NCI-H2171 treated with DMSO at 0.1 percent for 48 hours (cell line): ENCODE results near the gene CEACAM6.
"Not testable (repeated sequence)": the region's sequence is repeated elsewhere in the genome, so short reads cannot be mapped to it uniquely, and the experiment has no call there.

ENCODE experiments used
- DNase-seq: peaks from one replicate; lab custom pipeline; 2025; lab: John Stamatoyannopoulos, UW

CEACAM6 gene

DNA sequence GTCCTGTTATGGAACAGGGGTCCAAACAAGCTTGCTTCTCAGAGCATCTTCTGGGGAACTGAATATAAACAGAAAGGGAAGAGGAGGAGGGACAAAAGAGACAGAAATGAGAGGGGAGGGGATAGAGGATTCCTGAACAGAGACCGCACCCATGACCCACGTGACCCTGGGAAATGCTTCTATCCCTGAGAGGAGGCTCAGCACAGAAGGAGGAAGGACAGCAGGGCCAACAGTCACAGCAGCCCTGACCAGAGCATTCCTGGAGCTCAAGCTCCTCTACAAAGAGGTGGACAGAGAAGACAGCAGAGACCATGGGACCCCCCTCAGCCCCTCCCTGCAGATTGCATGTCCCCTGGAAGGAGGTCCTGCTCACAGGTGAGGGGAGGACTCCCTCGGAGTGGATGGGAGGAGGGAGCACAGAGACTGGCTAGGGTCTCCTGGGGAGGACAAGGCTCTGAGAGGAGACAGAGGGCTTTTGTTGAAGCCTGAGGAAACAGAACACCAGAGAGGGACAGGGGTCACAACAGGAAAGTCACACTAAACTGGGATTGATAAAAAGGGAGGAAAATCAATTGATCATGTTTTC lies at the start of gene CEACAM6:
Gene CEACAM6, plus strand, starts transcription at position 203 of the 586 bp plus-strand sequence. Its CDS starts 109 bp downstream, at position 312.
- DNase-seq: no peak

DNA sequence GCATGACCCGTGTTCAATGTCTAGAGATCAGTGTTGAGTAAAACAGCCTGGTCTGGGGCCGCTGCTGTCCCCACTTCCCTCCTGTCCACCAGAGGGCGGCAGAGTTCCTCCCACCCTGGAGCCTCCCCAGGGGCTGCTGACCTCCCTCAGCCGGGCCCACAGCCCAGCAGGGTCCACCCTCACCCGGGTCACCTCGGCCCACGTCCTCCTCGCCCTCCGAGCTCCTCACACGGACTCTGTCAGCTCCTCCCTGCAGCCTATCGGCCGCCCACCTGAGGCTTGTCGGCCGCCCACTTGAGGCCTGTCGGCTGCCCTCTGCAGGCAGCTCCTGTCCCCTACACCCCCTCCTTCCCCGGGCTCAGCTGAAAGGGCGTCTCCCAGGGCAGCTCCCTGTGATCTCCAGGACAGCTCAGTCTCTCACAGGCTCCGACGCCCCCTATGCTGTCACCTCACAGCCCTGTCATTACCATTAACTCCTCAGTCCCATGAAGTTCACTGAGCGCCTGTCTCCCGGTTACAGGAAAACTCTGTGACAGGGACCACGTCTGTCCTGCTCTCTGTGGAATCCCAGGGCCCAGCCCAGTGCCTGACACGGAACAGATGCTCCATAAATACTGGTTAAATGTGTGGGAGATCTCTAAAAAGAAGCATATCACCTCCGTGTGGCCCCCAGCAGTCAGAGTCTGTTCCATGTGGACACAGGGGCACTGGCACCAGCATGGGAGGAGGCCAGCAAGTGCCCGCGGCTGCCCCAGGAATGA lies 48.4 kb upstream of the CEACAM6 start:
- peak; percentile 54 for DNase-seq

DNA sequence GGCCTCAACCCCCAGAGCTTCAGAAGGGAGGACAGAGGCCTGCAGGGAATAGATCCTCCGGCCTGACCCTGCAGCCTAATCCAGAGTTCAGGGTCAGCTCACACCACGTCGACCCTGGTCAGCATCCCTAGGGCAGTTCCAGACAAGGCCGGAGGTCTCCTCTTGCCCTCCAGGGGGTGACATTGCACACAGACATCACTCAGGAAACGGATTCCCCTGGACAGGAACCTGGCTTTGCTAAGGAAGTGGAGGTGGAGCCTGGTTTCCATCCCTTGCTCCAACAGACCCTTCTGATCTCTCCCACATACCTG lies 47.9 kb upstream of the CEACAM6 start:
- DNase-seq: no peak

GRCh38 chr19:41707871-41708371 lies 47.4 kb upstream of the CEACAM6 start:
- DNase-seq: no peak

- no peak for DNase-seq
Observed at GRCh38 chr19:41708481-41708880, 46.8 kb upstream of the CEACAM6 start, which contains the start of gene CEACAM5. TSS of gene CEACAM5 (plus strand) at chr19:41708626. CDS start at chr19:41708732, 106 bp downstream.

- not testable (repeated sequence) for DNase-seq
Observed at GRCh38 chr19:41709516-41709915, 45.8 kb upstream of the CEACAM6 start.

GRCh38 chr19:41709951-41710645 lies 45.2 kb upstream of the CEACAM6 start:
- DNase-seq: no peak

DNA sequence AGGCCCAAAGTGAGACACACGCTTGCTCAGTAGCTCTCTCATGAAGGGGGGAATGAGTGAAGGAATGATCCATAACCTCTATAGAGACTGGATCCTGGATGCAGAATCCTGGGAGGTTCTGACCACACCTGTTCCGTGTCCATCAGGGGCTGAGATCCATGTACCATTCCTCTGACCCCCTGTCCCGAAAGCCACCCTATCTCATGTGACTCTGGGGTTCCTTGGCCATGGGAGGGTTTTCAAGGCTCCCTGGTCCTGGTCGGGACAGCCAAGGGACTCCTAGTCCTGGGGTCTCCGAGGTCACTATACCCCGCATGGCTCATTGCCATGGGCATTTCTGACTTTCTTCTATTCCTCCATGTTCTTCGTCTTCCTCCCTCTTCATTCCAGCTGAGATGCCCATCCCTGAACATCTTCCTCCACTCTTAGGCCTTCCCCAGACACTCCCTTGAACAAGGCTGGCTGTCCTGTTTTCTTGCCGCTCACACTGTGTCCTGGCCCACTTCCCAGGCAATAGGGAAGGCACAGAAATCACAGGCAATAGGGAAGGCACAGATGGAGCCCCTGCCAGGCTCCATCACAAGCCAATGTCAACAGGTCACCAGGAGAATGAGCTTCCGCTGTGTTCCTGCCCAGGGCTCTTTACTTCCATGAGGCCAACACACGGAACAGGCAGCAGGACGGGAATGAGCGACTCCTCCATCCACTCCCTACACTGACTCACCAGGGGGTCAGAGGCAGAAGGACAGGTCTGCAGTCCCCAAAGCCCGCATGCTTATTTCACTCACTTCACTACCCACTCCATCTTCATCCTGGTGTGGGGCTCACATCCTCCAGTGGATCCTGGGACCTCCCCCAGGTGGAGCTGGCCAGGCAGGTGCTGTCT lies 43.7 kb upstream of the CEACAM6 start:
- DNase-seq: no peak

GRCh38 chr19:41714598-41714997 lies 40.7 kb upstream of the CEACAM6 start:
- DNase-seq: no peak

DNA sequence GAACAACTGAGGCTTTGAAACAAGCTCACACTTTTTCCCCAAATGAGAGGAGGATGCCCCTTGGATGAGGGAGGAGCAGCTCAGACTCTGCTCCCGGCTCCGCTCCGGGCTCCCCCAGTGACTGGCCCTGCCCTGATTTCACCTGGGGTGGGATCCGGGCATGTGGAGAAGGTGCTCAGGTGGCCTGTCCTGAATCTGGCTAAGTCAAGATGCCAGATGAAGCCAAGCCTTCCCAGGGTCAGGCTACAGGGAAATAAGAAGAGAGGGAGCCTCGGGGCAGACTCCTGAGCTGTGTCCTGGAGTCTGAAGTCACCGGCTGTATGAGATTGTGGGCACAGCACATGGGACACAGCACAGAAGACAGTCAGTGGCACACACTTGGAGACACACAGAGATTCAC lies 36.6 kb upstream of the CEACAM6 start:
- DNase-seq: no peak

- DNase-seq: no peak
Observed at GRCh38 chr19:41720103-41720502, 35.2 kb upstream of the CEACAM6 start.

GRCh38 chr19:41726493-41726892 lies 28.8 kb upstream of the CEACAM6 start:
- DNase-seq: no peak

- no peak for DNase-seq
Observed at GRCh38 chr19:41734156-41734555, 21.2 kb upstream of the CEACAM6 start.

DNA sequence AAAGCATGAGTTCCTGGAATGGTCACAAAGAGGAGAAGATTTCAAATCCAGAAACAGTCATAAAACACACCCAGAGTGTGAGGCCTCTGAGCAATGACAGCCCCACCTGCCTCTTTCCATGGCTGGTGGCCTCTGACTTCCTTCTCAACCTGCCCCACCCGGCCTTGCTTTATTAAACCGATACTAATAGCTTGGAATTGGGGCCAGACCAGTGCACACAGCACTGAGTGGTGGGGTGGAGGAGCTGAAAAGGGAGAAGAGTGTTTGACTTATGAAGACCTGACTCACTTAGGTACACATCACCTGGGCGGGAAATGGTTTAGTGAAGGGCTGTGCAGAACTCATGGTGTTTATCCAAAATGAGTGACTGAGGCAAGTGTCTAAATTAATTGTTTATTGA lies 20.7 kb upstream of the CEACAM6 start:
- DNase-seq: no peak

DNA sequence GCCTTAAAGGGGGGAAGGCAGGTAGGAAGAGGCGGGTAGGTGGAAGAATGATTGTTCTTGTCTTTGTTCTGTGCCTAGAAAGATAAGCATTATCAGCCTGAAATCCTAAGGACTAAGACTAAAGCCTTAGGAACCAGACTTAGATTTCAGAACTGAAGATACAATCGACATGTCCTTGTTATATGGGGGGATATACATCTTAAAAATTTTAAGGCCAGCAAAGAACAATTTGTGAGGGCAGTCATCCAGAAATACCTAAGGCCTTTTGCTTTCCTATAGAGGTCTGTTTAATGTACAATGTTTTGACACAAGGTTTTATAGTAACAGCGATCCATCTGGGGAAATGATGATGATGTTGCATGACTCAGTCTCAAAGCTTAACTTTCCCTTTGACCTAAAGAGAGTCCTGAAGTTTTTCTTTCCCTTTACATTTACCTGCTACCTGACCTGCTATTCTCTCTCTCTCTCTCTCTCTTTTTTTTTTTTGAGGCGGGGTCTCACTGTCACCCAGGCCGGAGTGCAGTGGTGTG lies 20.2 kb upstream of the CEACAM6 start:
- DNase-seq: no peak

- DNase-seq: no peak
Observed at GRCh38 chr19:41739361-41739760, 16.0 kb upstream of the CEACAM6 start.

- DNase-seq: no peak
Observed at GRCh38 chr19:41740415-41741243, 14.7 kb upstream of the CEACAM6 start.

DNA sequence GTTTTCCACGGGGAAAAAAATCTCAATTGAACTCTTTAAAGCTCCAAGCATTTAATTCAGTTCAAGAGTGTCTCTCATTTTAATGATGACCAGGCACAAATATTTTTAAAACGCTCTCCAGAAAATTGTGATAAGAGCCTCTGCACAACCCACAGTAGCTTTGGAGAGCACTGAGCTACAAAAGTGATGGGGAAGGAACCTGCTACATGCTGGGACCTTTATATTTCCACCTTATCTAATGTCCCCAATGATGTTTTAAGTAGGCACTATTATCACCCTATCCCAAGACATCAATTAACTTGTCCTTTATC lies 14.1 kb upstream of the CEACAM6 start:
- no peak for DNase-seq

DNA sequence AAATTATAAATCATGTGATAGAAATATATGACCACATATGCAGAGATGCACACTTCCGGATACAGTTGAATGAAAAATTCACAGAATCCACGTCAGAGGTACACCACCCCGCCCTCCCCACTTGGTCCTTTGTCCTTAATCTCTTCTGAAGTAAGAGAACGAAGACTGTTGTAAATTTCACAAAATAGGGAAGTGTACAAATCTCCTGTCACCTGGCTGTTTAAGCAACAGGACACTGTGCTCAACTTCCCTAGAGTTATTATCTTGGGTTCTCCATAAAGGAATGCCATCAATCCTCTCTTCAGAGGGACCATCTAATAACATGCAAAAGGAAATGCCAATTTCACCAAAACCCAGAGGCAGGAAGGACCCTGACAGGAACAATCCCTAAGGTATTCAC lies 10.5 kb upstream of the CEACAM6 start:
- DNase-seq: no peak

GRCh38 chr19:41745756-41746155 lies 9.6 kb upstream of the CEACAM6 start:
- DNase-seq: no peak
